NCI-H1105 (cell line): ENCODE results near the gene SLC4A11.
A peak's percentile ranks its signal among the peaks of the same experiment; 100 is the strongest.
"Not testable (repeated sequence)": the region's sequence is repeated elsewhere in the genome, so short reads cannot be mapped to it uniquely, and the experiment has no call there.

ENCODE experiments used
- DNase-seq: peaks from one replicate; lab custom pipeline; 2025; lab: John Stamatoyannopoulos, UW

SLC4A11 gene

DNA sequence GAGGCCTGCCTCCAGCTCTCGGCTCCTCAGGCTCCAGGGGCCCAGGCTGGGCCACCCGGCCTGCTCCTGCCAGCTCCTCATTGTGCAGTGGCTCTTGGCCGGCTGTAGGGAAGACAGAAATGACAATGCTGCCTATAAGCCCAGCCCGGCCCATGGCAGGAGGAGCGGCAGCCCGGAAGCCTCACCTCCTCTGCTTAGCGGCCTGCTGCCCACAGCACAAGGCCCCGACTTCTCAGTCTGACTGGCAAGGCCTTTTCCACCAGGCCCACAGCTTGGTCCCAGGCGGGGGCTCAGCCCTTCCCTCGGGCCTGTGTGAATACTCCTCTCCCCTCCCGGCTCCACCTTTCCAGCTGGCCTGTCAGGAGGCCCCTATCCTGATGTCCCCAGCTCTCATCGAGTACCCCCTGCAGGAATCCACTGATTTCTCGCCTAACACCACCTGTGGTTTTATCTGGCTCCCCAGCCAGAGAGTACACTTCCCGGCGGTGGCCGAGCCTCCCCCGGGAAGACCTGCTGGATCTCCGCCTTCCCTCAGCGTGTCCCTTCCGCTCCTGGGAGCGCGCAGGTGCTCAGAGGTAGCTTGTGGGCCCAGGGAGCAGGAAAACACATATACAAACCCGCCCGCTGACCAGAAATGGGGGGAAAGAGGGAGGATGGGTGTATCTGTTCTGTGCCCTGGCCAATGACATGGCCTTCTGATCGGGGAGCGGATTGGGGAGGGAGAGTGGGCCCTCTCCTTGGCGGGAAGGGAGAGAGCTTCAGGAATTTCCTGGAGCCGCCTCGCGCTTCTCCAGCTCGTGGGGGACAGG, 35.5 kb downstream of the SLC4A11 start:
- peak; percentile 65 for DNase-seq

DNA sequence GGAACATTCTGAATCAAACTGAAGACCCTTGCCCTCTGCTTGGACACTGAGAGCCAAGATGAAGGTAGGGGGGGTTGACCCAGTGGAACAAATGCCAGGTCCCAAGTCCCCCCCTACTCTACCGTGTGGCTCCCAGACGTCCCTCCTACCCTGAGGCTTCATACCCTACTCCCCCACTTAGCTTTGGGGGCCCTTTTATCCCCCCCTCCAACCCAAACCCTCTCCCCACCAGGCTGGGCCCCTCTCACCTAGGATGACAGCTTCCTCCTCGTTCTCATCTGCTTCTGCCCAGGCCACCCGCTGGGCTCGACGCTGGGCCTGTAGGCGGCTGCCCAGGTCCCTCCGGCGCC, 36.0 kb downstream of the SLC4A11 start:
- DNase-seq = no peak

DNA sequence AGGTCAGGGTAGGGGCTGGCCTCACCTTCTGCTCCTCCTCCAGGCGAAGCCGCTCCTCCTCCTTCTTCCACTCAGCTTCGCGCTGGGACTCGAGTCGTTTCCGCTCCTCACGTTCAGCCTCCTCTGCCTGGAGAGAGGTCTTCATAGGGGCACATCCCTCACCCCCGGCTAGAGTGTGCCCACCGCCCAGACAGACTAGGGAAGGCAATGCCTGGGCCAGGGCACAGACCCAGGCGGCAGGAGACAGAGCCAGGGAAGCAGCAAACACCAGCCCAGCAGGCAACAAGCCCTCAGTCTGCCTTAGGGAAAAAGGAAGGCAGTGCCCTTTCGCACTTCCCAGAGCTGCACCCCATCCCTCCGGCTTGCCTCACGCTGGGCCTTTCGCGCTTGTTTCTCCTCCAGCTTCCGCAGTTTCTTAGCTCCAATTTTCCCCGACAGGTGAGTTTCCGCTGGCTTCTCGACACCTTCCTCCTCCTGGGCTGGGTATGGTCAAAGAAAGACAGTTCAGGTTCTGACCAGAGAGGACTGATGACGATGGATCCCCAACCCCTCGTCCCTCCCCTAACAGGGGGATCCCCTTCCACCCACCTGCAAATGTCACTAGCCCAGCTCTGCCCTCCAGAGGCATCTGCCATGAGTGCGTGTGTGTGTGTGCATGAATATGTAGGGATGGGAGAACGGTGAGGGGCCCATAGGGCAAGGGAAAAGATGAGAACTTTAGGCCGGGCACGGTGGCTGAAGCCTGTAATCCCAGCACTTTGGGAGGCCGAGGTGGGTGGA, 38.8 kb downstream of the SLC4A11 start:
- DNase-seq = no peak

DNA sequence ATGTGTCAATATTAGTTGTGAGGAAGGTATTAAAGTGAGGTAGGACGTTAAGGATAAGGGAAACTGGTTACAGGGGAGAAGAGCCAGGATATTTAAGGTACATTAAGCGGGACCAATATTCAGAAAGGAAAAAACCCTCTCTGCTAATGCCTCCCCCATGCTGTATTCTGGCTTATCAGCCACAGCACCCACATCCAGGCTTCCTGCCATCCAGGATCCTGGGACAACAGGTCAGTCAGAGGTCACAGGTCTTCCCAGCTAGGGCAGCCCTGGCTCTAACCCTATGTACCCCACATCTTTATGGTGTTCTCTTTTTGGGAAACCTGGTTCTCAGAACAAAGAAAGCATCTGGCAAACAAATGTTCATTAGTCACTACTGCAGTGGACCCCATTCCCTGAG, 39.8 kb downstream of the SLC4A11 start:
- DNase-seq = no peak

DNA sequence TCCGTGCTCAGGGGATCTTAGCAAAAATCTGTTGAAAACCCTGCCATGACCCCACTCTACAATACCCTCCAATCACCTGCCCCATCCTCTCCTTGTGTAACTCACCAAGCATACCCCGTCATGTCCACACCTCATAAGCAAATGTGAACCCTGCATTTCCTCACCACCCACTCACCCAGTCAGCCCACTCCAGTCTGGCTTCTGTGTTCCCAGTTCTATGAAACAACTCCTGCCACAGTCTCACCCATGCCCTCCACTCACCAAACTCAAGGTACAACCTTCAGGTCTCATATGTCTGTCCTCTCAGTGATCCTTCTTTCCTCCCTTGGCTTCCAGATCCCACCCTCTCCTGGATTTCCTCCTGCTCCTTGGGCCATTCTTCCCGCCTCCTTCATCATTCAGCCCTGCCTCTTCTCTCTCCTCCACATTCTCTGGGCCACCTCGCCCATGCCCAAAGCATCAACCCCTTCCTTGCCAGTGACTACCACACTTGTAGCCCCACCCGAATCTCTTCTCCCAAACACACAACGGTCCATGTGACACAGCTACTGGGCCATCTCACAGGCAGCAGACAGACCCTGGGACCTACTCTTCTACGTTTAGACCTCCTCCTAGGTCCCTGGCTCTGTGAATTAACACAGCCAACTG, 43.3 kb downstream of the SLC4A11 start:
- no peak for DNase-seq

DNA sequence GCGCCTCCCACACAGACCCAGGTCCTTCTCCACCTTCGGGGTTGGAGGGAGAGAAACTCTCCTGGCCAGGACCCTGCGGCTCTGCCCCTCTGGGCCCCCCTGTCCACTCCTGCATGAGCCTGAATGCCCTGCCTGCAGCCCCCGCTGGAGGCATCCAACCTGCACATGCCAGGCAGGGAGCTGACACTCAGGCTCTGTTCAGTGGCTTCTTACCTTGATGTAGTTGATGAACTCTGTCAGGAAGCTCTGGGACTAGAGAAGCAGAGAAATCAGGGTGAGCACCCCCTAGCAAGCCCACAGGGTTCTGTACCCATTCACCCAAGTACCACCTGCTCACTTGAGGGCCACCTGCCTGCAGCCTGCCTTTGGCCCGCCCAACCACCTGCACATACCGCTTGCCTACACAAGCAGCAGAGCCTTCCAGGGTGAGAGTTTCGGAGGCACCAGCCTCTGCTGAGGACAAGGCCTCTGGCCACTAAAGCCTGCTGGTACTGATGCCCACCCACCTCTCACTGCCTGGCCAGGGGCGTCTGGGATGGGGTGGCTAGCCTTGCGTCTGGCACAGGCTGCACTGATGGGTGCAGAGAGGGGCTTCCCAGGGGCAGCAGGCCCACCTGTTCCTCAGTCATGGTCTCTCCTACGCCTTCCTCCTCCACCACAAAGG, 44.2 kb downstream of the SLC4A11 start:
- DNase-seq = no peak

DNA sequence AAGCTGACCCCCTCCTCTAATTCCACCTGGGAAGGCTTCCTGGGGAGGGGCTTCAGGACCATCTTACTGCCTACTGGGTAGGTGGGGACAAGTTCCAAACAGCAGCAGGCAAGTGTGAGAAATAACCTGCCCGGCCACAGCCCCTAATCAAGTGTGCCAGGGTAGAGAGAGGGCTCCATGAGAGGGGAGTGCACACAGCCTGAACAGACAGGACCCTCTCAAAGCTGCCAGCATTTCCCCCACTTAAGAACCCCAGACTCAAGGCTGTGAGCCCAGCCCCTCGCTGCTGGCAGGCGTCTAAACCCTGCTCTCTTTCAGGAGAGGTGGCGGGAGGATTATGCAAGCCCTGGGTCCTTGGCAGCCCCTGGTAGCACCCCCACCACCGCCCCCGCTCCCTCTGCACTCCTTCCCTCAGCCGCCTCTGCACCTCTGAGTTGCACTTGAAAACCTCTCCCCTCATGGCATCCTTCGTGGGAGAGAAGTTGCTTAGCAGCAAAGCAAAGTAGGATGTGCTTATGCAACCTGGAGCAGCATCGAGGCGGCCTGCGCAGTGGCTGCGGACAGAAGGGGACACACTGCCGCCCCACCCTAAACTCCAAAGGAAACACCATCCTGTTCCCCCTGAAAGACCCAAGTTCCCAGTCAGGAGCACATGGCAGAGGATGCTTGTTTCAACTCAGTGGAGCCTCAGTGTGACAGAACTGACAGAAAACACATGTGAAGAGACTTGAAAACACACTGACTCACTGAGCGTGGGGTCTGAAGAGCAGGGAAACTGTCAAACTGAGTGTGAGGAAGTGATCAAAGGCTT, 45.0 kb downstream of the SLC4A11 start:
- no peak for DNase-seq

DNA sequence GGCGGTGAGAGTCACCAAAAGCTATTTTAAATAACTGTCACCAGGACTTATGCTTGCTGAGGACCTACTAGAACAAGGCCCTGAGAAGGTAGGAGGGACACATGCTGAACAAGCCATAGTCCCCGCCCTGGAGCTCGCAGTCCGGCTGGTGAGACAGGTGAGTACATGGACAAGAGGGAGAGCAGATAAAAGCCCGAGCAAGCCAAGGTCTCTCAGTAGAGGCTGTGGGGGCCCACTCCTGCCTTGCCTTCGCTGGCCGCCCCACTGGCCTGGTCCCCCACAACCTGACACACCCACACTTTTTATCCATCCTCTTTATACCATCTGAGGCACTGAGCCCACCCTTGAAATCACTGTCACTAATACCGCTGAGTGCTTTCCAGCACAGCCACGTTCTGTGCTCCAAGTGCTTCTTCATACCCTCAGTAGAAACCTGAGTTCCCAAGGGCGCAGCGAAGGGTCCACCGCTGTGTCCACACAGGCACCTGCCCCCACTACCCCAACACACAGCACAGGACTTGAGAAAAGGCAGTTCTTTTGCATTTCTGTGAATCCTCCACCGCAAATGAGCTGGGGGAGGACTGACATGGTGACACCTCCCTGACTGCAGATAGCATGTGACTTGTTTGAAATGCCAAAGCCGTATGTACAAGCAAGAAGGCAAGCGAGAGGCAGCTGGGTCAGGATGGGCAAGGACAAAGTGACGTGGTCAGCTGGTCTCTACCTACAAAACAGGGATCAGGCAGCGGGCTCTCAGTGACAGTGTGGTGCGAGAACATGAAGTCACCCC, 46.6 kb downstream of the SLC4A11 start:
- no peak for DNase-seq

DNA sequence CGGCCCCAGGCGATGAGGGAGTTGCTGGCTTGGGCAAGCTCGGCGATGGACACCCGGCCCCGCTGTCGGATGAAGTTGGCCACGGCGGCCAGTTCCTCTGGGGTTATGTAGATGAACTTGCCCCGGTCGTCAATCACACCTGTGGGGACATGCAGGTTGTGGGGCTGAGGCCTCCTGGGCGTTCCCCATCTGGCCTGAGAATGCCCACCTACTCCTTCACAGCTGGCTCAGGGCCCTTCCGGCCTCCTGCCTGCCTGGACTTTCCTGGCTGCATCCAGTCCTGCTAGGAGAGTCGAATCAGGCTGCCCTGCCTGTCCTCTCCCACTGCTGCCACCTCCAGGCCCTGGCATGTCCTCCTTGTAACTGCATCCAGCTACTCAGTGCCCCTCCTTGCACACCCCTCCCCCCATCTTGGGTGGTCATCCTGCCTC, 48.3 kb downstream of the SLC4A11 start:
- DNase-seq = no peak

DNA sequence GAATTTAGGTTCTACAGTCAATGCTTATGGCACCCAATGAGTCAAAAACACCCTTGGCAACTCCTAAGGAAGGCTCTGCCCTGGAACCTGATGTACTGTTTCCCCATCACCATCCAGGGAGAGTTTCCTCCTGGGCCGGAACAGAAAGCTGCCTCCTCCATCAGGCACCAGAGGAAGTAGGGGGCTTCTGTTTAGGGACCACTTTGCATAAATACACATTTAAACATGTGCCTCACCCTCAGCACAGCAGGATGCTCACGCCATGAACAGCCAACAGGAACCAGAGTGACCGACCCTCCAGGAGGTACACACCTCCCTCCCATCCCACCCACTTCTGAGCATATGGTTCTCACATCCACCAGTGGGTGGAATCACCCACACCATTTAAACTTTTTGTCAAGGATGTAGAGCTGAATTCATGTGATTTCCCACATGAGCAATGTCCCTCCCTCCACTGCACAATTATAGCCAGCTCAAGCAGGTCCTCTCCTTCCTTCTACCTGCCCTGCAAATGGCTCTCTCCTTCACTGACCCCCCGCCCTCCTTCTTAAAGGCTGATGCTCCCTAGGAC, 49.3 kb downstream of the SLC4A11 start:
- no peak for DNase-seq

DNA sequence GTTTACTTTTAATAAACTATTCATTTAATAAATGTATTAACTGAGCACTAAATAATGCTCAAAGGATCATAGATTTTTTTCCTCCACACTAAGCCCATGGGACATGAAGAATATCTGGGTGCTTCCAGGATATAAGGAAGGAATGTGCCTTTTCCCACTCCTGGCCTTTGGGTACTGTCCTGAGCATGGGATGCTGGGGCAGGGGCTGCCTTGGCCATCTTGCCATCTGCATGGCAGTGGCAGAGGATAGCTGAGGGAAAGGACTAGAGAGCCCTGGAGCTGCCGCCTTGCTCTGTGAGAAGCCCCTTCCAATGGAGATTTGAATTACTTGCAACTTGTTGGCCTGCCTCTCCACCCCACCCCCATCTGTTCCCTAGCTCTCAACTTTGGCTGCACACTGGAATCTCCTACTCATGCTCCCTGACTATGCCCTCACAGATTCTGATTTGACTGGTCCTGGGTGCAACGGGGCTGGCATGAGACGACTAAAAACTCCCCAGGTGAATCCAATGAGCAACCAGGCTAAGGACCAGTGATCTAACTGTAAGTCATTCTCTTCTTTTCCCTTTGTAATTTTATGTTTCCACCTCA, 50.1 kb downstream of the SLC4A11 start:
- DNase-seq = no peak

DNA sequence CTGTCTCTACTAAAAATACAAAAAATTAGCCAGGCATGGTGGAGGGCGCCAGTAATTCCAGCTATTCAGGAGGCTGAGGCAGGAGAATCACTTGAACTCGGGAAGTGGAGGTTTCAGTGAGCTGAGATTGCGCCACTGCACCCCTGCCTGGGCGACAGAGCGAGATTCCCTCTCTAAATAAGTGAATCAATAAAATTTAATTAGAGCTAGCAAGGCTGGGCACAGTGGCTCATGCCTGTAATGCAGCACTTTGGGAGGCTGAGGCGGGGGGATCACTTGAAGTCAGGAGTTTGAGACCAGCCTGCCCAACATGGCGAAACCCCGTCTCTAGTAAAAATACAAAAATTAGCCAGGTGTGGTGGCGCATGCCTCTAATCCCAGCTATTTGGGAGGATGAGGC, 51.1 kb downstream of the SLC4A11 start:
- not testable (repeated sequence) for DNase-seq

DNA sequence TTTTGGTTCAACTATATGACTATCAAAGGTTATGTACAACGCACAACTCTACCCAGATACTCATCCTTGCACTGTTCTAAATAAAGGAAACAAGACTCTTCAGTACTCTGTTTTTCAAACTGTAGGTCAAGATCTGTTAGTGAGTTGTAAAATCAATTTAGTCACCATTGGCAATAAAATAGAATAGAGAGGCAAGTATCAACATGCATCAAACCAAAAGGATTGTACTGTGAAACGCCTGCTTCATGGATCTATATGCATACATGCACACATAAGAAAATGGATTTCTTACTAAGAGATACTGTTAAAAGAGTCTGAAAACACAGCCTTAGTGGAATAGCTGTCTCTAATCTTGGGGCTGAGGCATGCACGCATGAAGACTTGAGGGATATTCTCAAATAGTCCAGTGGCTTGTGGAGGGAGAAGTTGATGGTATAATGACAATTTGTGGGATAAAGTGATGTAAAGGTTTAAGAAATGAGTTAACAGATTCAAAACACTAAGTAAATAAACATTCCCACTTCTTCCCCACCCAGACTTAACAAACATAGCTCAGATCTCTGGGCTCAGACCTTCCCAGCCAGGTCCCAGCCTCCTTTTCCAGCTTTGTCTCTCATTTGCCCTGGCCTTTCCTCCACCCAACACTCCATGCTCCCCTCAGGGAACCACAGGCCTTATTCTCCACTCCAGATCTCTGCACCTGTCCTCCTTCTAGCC, 54.9 kb downstream of the SLC4A11 start:
- DNase-seq = no peak

DNA sequence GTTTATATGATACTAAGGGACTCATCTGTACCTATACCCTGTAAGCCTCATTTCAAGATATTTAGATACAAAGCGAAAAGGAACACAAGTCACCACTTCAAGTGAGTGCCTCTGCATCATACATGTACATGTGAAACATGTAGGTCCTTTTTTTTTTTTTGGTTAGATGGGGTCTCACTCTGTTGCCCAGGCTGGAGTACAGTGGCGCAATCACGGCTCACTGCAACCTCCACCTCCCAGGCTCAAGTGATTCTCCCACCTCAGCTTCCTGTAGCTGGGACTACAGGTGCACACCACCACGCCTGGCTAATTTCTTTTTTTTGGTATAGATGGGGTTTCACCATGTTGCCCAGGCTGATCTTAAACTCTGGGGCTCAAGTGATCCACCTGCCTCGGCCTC, 56.6 kb downstream of the SLC4A11 start:
- DNase-seq = not testable (repeated sequence)

DNA sequence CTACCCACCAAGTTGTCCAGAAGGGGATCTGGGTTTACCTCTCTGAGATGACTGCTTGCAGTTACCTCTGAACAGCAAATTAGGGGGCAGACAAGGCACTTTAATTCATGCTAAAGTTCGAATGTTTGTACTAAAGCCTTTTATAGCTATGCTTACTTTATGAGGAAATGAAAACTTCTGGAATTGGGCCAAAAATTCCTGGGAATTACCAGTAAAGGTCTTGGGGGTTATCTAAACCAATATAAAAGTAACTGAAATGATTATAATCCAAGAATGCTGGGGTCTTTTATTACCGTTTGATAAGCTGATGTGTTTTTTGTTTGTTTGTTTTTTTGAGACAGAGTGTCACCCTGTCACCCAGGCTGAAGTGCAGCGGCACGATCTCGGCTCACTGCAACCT, 57.7 kb downstream of the SLC4A11 start:
- no peak for DNase-seq

DNA sequence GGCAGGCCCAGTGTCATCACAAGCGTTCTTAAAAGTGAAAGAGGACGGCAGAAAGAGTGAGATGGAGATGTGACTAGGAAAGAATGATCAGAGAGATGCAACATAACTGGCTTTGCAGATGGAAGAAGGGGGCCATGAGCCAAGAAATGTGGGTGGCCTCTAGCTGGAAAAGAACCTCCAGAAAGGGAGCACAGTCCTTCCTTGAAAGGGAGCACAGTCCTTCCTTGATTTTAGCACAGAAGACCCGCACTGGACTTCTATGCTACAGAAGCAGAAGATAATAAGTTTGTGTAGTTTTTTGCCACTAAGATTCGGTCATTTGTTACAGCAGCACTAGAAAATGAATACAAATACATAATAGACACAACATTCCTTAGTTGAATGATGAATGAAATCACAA, 58.7 kb downstream of the SLC4A11 start:
- DNase-seq = no peak

DNA sequence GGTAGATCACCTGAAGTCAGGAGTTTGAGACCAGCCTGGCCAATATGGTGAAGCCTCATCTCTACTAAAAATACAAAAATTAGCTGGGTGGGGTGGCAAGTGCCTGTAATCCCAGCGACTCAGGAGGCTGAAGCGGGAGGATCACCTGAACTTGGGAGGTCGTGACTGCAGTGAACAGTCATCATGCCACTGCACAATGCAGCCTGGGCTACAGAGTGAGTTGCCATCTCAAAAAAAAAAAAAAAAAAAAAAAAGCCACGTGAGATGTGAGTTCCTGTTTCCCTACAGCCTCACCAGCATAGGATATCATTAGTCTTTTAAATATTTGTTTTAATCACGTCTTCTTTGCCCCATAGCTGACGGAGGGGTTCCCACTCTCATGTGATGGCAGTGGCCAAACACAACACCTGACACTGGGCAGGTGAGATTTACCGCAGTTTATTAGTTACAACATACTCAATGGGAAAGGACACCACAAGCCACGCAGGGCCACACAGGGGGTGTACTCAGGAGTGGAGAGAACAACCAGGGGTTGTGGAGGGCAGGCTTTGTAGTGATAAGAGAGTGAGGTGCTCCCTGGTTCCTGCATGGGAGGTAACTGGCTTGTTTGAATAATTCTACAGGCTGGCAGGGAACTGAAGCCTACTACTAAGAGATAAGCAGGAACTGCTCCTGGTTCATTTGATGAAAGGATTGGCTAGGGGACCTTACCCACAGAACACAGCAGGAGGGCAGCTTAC, 61.1 kb downstream of the SLC4A11 start:
- DNase-seq = no peak
